NCI-H1436 (cell line): ENCODE data around the gene ITGBL1.

Experiments used
- DNase-seq: peaks from one replicate; lab custom pipeline; 2025; lab: John Stamatoyannopoulos, UW

The ITGBL1 gene

GRCh38 chr13:101703081-101703480 lies 250.6 kb downstream of the ITGBL1 start:
- no peak for DNase-seq

GRCh38 chr13:101703838-101704237 lies 251.4 kb downstream of the ITGBL1 start:
- DNase-seq = no peak

- no peak for DNase-seq
Measured at GRCh38 chr13:101706651-101707050, 254.2 kb downstream of the ITGBL1 start.

- no peak for DNase-seq
Measured at GRCh38 chr13:101707659-101708058, 255.2 kb downstream of the ITGBL1 start.

GRCh38 chr13:101708115-101708514 lies 255.6 kb downstream of the ITGBL1 start:
- no peak for DNase-seq

- no peak for DNase-seq
Measured at GRCh38 chr13:101709952-101710351, 257.5 kb downstream of the ITGBL1 start.

GRCh38 chr13:101711307-101712025 lies 259.0 kb downstream of the ITGBL1 start:
- no peak for DNase-seq

GRCh38 chr13:101712026-101712348 lies 259.5 kb downstream of the ITGBL1 start:
- no peak for DNase-seq

- no peak for DNase-seq
Measured at GRCh38 chr13:101714195-101714594, 261.7 kb downstream of the ITGBL1 start.

GRCh38 chr13:101717353-101717752 lies 264.9 kb downstream of the ITGBL1 start:
- DNase-seq = no peak

GRCh38 chr13:101718496-101718895 lies 266.0 kb downstream of the ITGBL1 start:
- no peak for DNase-seq

GRCh38 chr13:101726681-101727080 lies 274.2 kb downstream of the ITGBL1 start:
- no peak for DNase-seq

GRCh38 chr13:101727118-101727517 lies 274.6 kb downstream of the ITGBL1 start:
- no peak for DNase-seq

- DNase-seq = no peak
Measured at GRCh38 chr13:101728021-101728420, 275.5 kb downstream of the ITGBL1 start.

- DNase-seq = no peak
Measured at GRCh38 chr13:101728615-101729014, 276.1 kb downstream of the ITGBL1 start.

- DNase-seq = no peak
Measured at GRCh38 chr13:101730420-101731000, 278.0 kb downstream of the ITGBL1 start.

GRCh38 chr13:101736566-101736965 lies 284.1 kb downstream of the ITGBL1 start:
- DNase-seq = no peak

GRCh38 chr13:101738336-101738735 lies 285.9 kb downstream of the ITGBL1 start:
- no peak for DNase-seq

GRCh38 chr13:101739382-101740178 lies 287.1 kb downstream of the ITGBL1 start:
- DNase-seq = no peak

- no peak for DNase-seq
Measured at GRCh38 chr13:101746513-101746912, 294.0 kb downstream of the ITGBL1 start.

GRCh38 chr13:101747039-101747438 lies 294.6 kb downstream of the ITGBL1 start:
- DNase-seq = peak; percentile 9

- DNase-seq = no peak
Measured at GRCh38 chr13:101749584-101749983, 297.1 kb downstream of the ITGBL1 start.

- peak; percentile 79 for DNase-seq
Measured at GRCh38 chr13:101751488-101751887, 299.0 kb downstream of the ITGBL1 start.
